ENCODE results near the gene IQCM. TPM values are rescaled to one million over a fixed set of nuclear protein-coding genes. Genes with fewer than 3 reads are reported as not detected.

IQCM gene
- total RNA-seq, 2 experiments from 2014 or later = not detected

DNA sequence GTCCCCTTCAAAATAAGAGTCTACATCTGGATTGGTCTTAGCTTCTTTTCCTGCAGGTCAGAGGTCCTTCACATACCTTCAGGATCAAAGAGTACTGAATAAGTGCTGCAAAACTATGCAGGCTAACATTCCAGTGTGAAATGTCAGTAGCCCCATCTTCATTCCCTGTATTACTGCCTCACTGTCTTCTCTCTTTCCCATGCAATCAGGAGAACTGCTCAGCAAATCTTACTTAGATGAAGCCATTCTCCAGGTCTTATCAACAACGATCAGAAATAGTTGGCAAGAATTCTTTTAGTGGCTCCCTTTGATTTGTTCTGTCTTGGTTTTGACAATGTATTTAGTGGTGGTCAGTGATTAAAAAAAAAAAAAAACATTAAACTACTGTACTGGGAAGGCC is 26.0 kb upstream of the IQCM start:
- intact Hi-C loops (cut with micrococcal nuclease; ENCODE audit: unreplicated experiment) = no loop called here
- Histone ChIP-seq H3K79me2 (ENCODE audit: insufficient read depth, low read depth, low read length) (no peaks in the 10 kb centered on the region), H3K4me3 (ENCODE audit: low read depth, low read length, poor library complexity, severe bottlenecking) (no peak overlapping the region), H3K36me3 (ENCODE audit: insufficient read depth, low read length) (no peaks in the 10 kb centered on the region), H3K4me2 (ENCODE audit: low read length) (no peak overlapping the region), H3K4me1 (ENCODE audit: insufficient read depth, low read length, poor library complexity, severe bottlenecking) (no peaks in the 10 kb centered on the region), H3K9me3 (ENCODE audit: low read length) (no peaks in the 10 kb centered on the region), H2AFZ (ENCODE audit: low read length) (no peak overlapping the region), H3K9me2 (ENCODE audit: insufficient read depth, low read length) (no peaks in the 10 kb centered on the region), H4K20me1 (ENCODE audit: insufficient read depth, low read length) (no peaks in the 10 kb centered on the region), H3K27ac (ENCODE audit: low read depth, low read length, poor library complexity, severe bottlenecking) (no peak overlapping the region)
- POLR2A ChIA-PET = no interaction called here
- TF ChIP-seq EZH2phosphoT487 (IDR thresholded peaks at IDR 0.05; ENCODE audit: borderline replicate concordance, low read depth, low read length) (no peak), CTCF (conservative IDR thresholded peaks at IDR 0.05; ENCODE audit: low read length) (no peak)
- BruUV-seq (replicated peaks) = no TSS peak
- DNase-seq (ENCODE audit: low spot score) = no peak
- CTCF ChIA-PET (ENCODE audit: unreplicated experiment) = no interaction called here

GRCh38 chr4:149838036-149838435 is 22.4 kb upstream of the IQCM start:
- Histone ChIP-seq H3K4me2 (ENCODE audit: low read length) (no peak overlapping the region), H3K36me3 (ENCODE audit: insufficient read depth, low read length) (no peaks in the 10 kb centered on the region), H3K4me3 (ENCODE audit: low read depth, low read length, poor library complexity, severe bottlenecking) (no peak overlapping the region), H3K9me2 (ENCODE audit: insufficient read depth, low read length) (no peaks in the 10 kb centered on the region), H2AFZ (ENCODE audit: low read length) (no peak overlapping the region), H3K4me1 (ENCODE audit: insufficient read depth, low read length, poor library complexity, severe bottlenecking) (no peaks in the 10 kb centered on the region), H3K9me3 (ENCODE audit: low read length) (no peaks in the 10 kb centered on the region), H3K79me2 (ENCODE audit: insufficient read depth, low read depth, low read length) (no peaks in the 10 kb centered on the region), H4K20me1 (ENCODE audit: insufficient read depth, low read length) (no peaks in the 10 kb centered on the region), H3K27ac (ENCODE audit: low read depth, low read length, poor library complexity, severe bottlenecking) (no peak overlapping the region)
- ChIA-PET POLR2A (interaction anchor here (0.6 kb wide), 1 partner anchor 63 kb away, joined by 3 read pairs; no protein-coding TSS in a partner anchor), CTCF (ENCODE audit: unreplicated experiment) (no interaction called here)
- TF ChIP-seq CTCF (conservative IDR thresholded peaks at IDR 0.05; ENCODE audit: low read length) (no peak), EZH2phosphoT487 (IDR thresholded peaks at IDR 0.05; ENCODE audit: borderline replicate concordance, low read depth, low read length) (no peak)
- DNase-seq (ENCODE audit: low spot score) = no peak
- BruUV-seq (replicated peaks) = no TSS peak
- intact Hi-C loops (cut with micrococcal nuclease; ENCODE audit: unreplicated experiment) = no loop called here

DNA sequence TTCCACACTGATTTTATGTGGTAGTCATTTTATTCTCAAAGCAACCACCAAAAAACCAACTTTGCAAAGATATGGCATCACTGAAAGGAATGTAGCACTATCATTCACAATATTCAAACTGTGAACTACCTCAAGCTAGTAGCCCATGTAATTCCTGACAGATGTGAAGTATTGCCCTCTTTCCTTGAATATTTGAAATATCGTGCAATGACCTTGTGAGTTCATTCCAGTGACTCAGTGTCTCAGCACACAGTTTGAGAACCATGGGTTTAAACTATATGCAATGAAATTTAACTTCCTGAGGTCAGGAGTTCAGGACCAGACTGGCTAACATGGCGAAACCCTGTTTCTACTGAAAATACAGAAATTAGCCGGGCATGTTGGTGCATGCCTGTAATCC is 20.9 kb upstream of the IQCM start:
- Histone ChIP-seq H2AFZ (ENCODE audit: low read length) (no peak overlapping the region), H3K4me3 (ENCODE audit: low read depth, low read length, poor library complexity, severe bottlenecking) (no peak overlapping the region), H3K79me2 (ENCODE audit: insufficient read depth, low read depth, low read length) (no peaks in the 10 kb centered on the region), H3K9me3 (ENCODE audit: low read length) (no peaks in the 10 kb centered on the region), H3K9me2 (ENCODE audit: insufficient read depth, low read length) (no peaks in the 10 kb centered on the region), H3K36me3 (ENCODE audit: insufficient read depth, low read length) (no peaks in the 10 kb centered on the region), H3K27ac (ENCODE audit: low read depth, low read length, poor library complexity, severe bottlenecking) (no peak overlapping the region), H4K20me1 (ENCODE audit: insufficient read depth, low read length) (no peaks in the 10 kb centered on the region), H3K4me1 (ENCODE audit: insufficient read depth, low read length, poor library complexity, severe bottlenecking) (no peaks in the 10 kb centered on the region), H3K4me2 (ENCODE audit: low read length) (no peak overlapping the region)
- ChIA-PET POLR2A (interaction anchor here (0.5 kb wide), 1 partner anchor 15 kb away, joined by 3 read pairs; no protein-coding TSS in a partner anchor), CTCF (ENCODE audit: unreplicated experiment) (no interaction called here)
- DNase-seq (ENCODE audit: low spot score) = no peak
- intact Hi-C loops (cut with micrococcal nuclease; ENCODE audit: unreplicated experiment) = no loop called here
- BruUV-seq (replicated peaks) = no TSS peak
- TF ChIP-seq CTCF (conservative IDR thresholded peaks at IDR 0.05; ENCODE audit: low read length) (no peak), EZH2phosphoT487 (IDR thresholded peaks at IDR 0.05; ENCODE audit: borderline replicate concordance, low read depth, low read length) (no peak)
